Uterus (tissue), 2 donors: Measurements from ENCODE around the gene ADM2.

Source experiments
- POLR2A ChIP-seq, 2 donors: fragments of 450-650 bp; IDR thresholded peaks; one replicate each; pipeline ENCODE4 v1.6.1; 2016; ENCODE audit warnings: antibody characterized with exemption in 2 of 2, mild to moderate bottlenecking in 1 of 2, moderate library complexity in 1 of 2
- TF ChIP-seq, protein P1 (sequence below), 4 experiments: fragments of 200-600 bp in 2 of 4; fragments of 450-650 bp in 2 of 4; sonication (generic) in 2 of 4; IDR thresholded peaks; one replicate each; pipeline ENCODE4 v1.5.1; 2016 to 2019; ENCODE audit warnings: antibody characterized with exemption in 4 of 4, mild to moderate bottlenecking in 2 of 4, moderate library complexity in 1 of 4

DNA sequence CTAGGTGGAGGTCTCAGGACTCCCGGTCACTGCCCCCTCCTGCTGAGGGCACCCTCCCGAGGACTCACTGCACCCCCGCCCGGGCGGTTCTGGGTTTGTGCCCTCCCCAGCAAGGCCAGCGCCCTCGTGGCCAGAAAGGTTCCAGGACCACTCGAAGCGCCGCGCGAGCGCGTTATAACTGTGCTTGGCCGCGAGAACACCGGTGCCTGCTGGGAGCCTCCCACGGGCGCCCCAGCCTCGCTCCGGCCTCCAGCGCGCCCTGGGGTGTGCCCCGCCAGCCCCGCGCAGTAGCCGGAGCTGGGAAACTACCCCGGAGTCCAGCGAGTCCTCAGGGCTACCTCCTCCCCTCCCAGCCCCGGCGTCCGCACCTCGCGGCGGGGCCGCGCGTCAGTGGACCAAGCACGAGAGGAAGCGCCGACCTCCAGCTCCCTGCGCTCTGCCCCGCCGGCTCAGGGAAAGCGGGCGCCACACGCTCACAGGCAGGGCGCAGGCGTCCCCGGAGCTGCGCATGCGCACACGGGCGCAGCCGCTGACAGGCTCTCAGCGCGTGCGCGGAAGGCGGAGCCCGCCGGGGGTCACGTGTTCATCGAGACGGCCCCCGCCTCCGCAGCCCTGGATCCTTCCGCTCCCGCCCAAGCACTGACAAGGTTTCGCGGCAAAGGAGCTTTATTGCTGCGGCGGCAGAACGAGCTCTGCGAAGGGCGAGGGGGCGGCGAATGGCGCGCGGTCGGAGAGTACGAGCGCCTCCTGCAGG lies 43.9 kb downstream of the ADM2 start, which contains the start of gene SCO2:
- TF ChIP-seq POLR2A (IDR thresholded peaks at IDR 0.05) = peak; percentile 68 to 80
- TF ChIP-seq, protein P1, sequence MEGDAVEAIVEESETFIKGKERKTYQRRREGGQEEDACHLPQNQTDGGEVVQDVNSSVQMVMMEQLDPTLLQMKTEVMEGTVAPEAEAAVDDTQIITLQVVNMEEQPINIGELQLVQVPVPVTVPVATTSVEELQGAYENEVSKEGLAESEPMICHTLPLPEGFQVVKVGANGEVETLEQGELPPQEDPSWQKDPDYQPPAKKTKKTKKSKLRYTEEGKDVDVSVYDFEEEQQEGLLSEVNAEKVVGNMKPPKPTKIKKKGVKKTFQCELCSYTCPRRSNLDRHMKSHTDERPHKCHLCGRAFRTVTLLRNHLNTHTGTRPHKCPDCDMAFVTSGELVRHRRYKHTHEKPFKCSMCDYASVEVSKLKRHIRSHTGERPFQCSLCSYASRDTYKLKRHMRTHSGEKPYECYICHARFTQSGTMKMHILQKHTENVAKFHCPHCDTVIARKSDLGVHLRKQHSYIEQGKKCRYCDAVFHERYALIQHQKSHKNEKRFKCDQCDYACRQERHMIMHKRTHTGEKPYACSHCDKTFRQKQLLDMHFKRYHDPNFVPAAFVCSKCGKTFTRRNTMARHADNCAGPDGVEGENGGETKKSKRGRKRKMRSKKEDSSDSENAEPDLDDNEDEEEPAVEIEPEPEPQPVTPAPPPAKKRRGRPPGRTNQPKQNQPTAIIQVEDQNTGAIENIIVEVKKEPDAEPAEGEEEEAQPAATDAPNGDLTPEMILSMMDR (IDR thresholded peaks at IDR 0.05) = peak in 3 of 4 experiments; percentile 16 to 55 (median 53)
